GM15510 (cell line): ENCODE data around the gene CACUL1.

Experiments used
- POLR2A ChIP-seq: IDR thresholded peaks from 3 replicates; pipeline ENCODE4 v1.6.1; 2011; ENCODE audit warnings: borderline replicate concordance; ENCODE audit not compliant: insufficient read length; ENCODE audit errors: extremely low read depth

CACUL1 gene

DNA sequence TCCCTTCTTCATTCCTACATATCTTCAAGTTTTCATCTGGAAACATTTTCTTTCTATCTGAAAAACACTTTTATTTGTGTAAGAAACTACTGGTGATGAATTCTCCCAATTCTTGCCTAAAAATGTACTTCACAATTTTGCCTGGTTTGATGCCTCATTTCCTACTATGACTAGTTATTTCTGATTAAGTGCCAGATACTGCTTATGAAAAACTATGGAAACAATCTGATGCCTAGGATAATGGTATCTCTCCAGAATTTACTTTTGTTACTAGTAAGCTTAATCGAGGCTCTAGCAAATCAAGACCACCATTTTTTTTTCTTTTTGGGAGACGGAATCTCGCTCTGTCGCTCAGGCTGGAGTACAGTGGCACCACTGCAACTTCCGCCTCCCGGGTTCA lies 31.3 kb downstream of the CACUL1 start:
- TF ChIP-seq POLR2A: no peak

- TF ChIP-seq POLR2A: no peak
These were observed 33.3 kb downstream of the CACUL1 start for GRCh38 chr10:118721539-118721876.

DNA sequence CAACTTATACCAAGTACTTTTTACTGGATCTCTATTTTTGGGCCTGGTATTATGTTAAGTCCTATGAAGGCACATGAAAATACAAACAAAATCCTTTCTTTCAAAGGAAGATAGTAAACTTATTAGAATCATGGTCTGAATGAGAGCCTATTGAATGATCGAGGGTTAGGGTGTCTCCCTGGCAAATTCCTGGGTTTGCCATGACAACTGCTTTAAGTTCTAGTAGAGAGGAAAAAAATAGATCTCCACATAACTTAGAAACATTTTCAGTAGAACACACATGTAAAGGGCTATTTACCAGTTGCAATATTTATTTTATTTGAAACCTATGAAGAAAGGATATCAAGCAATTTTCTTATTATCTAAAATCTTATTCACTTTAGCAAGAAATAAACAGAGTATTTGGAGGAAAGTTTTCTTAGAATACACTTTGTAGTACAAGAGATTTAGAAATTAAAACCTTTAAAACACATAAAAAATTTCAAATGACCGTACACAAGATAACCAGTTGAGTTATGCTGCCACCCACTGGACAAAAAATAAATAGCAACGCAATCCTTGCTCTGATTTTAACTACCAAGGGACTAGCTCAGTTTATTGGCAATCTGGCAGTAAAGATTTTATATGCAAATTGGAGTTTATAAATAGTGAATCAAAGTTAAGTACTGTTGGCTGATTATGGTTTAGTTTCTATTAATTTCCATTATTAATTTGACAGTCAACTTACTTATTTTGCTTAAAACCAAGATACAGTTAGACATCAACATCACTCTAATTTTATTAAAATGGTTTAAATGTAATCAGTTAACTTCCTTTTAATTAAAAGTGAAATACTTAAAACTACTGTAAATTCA lies 33.9 kb downstream of the CACUL1 start:
- no peak for TF ChIP-seq POLR2A

GRCh38 chr10:118714366-118714765 lies 40.4 kb downstream of the CACUL1 start:
- no peak for TF ChIP-seq POLR2A

DNA sequence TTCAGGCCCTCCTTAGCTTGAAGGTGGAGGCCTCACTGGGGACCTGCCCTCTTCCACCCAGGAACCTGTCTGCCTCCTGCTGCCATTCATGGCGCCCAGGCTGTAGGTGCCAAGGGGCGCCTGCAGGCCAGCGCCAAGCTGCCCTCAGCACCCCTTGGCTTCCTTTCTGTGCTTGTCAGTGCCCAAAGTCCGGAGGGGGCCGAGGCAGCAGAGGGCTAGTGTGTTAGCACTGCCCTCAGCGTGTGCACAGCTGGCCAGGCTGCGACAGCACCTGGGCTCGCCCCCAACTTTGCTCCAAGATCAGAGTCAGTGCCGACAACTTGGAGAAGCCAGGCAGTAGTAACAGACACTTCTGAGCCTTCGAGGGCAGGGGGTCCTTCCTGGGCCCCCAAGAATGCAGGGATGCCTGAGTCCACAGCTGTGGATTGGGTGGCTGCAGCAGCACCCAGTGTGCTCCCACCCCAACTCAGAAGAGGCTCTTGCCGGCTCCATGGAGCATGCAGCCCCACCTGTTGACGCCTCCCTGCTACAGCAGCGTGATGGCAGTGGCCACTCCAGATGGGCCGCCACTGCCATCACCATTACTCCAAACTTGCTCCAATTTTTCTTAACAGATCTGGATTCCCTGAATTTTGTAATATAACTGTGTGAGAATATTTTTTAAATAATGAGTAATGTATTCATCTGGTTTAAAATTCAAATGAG lies 41.7 kb downstream of the CACUL1 start:
- TF ChIP-seq POLR2A: no peak

DNA sequence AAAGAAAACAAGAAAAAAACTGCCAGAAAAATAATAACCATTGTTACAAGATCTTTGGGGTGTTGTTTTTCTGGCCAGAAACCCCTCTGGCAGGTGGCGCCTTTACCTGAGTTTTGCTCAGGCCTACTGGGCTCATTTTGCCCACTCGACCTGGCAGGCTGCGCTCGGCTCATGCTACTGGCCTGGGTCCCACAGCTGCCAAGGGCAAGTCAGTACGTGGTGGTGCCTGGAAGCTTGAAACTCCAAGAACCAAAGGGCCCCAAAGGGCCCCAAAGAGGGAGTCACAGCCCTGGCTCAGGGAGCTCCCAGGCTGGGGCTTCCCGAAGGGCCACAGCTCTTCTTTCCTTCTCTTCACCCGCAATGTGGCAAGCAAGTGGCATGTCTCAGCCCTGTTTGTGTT lies 42.7 kb downstream of the CACUL1 start:
- no peak for TF ChIP-seq POLR2A

GRCh38 chr10:118710487-118710886 lies 44.3 kb downstream of the CACUL1 start:
- TF ChIP-seq POLR2A: no peak

GRCh38 chr10:118708571-118708970 lies 46.2 kb downstream of the CACUL1 start:
- no peak for TF ChIP-seq POLR2A

DNA sequence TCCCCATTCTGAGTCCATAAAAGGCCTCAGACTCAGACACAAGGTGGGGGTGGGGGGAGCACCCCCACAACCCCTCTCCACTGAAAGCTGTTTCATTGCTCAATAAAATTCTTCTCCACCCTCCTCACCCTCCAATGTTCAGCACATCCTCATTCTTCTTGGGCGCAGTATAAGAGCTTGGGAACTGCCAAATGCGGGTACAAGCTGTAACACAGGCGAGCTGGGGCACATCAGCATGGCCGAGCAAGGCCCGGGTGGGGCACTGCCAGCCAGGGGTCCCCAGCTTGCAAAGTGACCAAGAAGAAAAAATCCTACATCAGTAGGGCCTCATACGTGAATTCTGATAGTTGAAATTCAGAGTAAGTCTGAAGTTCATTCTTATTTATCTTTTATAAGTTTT lies 50.1 kb downstream of the CACUL1 start:
- no peak for TF ChIP-seq POLR2A

- no peak for TF ChIP-seq POLR2A
These were observed 53.0 kb downstream of the CACUL1 start for GRCh38 chr10:118701529-118702323.

DNA sequence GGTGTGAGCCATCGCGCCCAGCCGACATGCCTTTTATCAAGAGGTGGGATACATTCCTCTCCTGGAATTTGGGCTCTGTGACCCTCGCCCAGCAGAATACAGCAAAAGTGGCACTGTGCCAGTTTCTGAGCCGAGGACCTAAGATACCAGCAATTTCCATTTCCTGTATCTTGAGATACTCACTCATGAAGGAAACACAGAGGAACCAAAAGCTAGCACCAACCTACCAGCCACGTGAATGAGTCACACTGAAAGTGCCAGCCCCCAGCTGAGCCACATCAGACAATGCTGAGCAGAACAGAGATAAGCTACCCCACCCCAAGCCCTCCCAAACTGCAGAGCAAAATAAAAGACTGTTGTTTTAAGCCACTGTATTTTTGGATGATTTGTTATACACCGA lies 56.3 kb downstream of the CACUL1 start:
- TF ChIP-seq POLR2A: no peak

GRCh38 chr10:118694848-118695247 lies 59.9 kb downstream of the CACUL1 start:
- no peak for TF ChIP-seq POLR2A

GRCh38 chr10:118692872-118693271 lies 61.9 kb downstream of the CACUL1 start:
- TF ChIP-seq POLR2A: no peak

DNA sequence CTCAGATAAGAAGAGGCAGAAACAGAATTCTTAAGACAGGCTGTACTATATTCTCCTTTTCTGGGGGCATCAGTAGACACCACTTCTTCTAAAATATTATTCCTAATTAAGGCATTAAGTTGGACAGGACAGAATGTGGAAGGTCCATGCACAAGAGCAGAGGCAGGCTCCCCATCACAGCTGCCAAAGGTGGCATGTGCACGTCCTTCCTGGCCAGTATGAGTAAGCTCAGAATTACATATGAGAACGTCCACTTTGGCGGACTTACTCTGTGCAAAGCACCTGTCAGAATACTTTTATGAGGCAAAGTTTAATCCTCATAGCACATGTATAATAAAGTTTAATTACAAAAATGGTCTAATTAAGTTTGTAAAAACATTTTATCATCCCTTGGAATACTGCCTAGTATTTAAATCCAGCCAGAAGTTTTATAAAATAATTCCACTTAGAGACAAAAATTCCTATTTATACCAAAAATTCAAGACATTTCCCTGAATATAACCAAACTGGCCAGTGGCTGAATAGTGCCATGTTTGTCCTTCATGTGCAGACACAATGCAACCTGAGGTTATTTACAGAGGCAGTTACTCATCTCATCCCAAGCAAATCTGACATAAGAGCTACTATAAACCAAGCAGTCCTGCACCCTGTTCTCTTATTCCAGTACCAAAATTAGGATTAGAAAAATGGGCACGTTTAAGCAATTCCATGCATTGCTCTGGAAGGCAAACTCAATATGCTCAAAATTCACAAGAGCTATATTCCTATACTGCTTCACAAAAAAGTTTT lies 65.5 kb downstream of the CACUL1 start:
- TF ChIP-seq POLR2A: no peak
